Measurements from ENCODE around the gene NAALADL2. TPM values are rescaled to one million over a fixed set of nuclear protein-coding genes. Genes with fewer than 3 reads are reported as not detected.

The NAALADL2 gene
- total and polyA plus RNA-seq, 2 experiments from 2014 or later: 3.4 to 15.3 TPM

DNA sequence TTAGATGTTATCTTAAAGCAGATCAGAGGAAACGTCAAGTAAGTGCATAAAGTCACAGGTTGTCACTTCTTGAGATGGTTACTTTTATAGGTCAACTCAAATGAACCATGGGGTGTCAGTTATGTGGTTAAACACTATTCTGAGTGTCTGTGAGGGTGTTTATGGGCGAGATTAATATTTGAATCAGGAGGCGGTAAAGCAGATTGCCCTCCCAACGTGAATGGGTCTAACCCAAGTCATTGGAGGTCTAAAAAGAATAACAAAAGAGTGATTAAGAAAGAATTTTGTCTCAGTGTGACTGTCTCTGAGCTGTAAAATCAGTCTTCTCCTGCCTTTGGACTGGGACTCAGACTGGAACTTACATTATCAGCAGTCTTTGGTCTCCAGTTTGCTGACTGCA lies 977.5 kb downstream of the NAALADL2 start:
- Histone ChIP-seq H3K9me3 (ENCODE audit: low read depth) (no peaks in the 10 kb centered on the region), H3K4me1 (ENCODE audit: insufficient read depth) (no peaks in the 10 kb centered on the region), H3K9me2 (replicated peaks; ENCODE audit: insufficient read depth) (no peaks in the 10 kb centered on the region), H3K36me3 (replicated peaks; ENCODE audit: insufficient read depth, low read depth) (no peaks in the 10 kb centered on the region), H4K20me1 (ENCODE audit: insufficient read depth, poor library complexity, severe bottlenecking) (no peaks in the 10 kb centered on the region), H2AFZ (no peak overlapping the region), H3K4me2 (no peak overlapping the region), H3K27ac (no peak overlapping the region), H3K79me2 (no peaks in the 10 kb centered on the region), H3K27me3 (no peaks in the 10 kb centered on the region), H3K4me3 (no peak overlapping the region)
- TF ChIP-seq EZH2 (IDR thresholded peaks at IDR 0.05; ENCODE audit: borderline replicate concordance) (no peak), EZH2phosphoT487 (IDR thresholded peaks at IDR 0.05; ENCODE audit: low read depth, severe bottlenecking, unreplicated experiment) (no peak)
- TF ChIP-seq, protein P1, sequence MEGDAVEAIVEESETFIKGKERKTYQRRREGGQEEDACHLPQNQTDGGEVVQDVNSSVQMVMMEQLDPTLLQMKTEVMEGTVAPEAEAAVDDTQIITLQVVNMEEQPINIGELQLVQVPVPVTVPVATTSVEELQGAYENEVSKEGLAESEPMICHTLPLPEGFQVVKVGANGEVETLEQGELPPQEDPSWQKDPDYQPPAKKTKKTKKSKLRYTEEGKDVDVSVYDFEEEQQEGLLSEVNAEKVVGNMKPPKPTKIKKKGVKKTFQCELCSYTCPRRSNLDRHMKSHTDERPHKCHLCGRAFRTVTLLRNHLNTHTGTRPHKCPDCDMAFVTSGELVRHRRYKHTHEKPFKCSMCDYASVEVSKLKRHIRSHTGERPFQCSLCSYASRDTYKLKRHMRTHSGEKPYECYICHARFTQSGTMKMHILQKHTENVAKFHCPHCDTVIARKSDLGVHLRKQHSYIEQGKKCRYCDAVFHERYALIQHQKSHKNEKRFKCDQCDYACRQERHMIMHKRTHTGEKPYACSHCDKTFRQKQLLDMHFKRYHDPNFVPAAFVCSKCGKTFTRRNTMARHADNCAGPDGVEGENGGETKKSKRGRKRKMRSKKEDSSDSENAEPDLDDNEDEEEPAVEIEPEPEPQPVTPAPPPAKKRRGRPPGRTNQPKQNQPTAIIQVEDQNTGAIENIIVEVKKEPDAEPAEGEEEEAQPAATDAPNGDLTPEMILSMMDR (IDR thresholded peaks at IDR 0.05; ENCODE audit: poor library complexity): no peak
- DNase-seq (ENCODE audit: low spot score): no peak
- 68% methylated on average over 4 of the region's 4 CpGs for WGBS (ENCODE audit: low lambda C conversion rate, missing lambda C conversion rate)

DNA sequence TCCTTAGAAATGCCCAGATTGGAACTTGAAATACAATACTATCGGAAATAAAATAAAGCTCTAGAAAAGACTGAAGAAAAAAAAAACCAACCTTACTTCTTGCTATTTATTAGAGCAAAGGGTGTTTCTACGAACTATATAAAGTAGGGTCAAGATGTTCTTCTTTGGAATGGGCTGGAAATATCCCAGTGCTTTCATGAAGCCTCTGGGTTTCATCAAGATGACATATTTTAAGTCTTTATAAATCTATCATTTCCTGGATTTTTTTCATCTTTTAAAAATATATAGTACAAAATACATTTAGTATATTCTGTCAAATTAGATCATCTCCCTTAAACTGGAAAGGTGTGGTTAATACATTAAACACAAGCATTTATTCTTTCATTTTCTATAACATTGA lies 978.8 kb downstream of the NAALADL2 start:
- H3K27ac ChIP-seq: no peak overlapping the region
- TF ChIP-seq, protein P1 (IDR thresholded peaks at IDR 0.05; ENCODE audit: poor library complexity): no peak
- TF ChIP-seq EZH2phosphoT487 (IDR thresholded peaks at IDR 0.05; ENCODE audit: low read depth, severe bottlenecking, unreplicated experiment) (no peak), EZH2 (IDR thresholded peaks at IDR 0.05; ENCODE audit: borderline replicate concordance) (no peak)
- no peak overlapping the region for H3K4me2 ChIP-seq
- WGBS (ENCODE audit: low lambda C conversion rate, missing lambda C conversion rate): 85% methylated on average over 2 of the region's 2 CpGs
- no peaks in the 10 kb centered on the region for H3K9me2 ChIP-seq (replicated peaks; ENCODE audit: insufficient read depth)
- no peaks in the 10 kb centered on the region for H3K9me3 ChIP-seq (ENCODE audit: low read depth)
- no peak overlapping the region for H3K4me3 ChIP-seq
- DNase-seq (ENCODE audit: low spot score): no peak
- H3K36me3 ChIP-seq (replicated peaks; ENCODE audit: insufficient read depth, low read depth): no peaks in the 10 kb centered on the region
- H3K4me1 ChIP-seq (ENCODE audit: insufficient read depth): no peaks in the 10 kb centered on the region
- no peak overlapping the region for H2AFZ ChIP-seq
- H4K20me1 ChIP-seq (ENCODE audit: insufficient read depth, poor library complexity, severe bottlenecking): no peaks in the 10 kb centered on the region
- H3K79me2 ChIP-seq: no peaks in the 10 kb centered on the region
- no peaks in the 10 kb centered on the region for H3K27me3 ChIP-seq

DNA sequence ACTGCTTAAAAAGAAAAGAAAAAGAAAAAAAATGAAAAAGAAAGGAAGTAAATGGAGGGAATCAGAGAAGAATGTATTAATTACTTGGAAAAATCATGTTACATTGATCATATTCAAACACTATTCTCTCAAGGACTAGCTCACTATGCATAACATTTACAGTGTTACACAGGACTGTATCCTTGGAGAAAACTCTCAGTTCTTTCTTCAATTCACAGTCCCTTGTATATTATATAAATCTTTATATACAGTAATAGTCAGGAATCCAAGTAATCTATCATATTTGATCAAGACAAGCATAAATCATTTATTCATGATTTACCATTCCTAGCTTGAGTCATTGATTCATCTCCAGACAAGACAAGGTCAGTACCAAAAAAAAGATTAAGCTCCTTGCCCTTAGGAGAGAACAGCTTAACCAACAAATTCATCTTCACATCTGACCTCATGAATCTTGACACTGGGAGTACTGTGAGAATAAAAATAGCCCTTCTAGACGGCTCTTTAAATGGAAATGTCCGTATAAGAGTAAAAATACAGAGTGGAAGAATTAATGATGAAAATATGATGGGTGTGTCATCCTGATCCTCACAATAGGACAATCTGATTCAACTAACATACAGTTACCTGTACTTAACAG lies 980.4 kb downstream of the NAALADL2 start:
- H3K9me2 ChIP-seq (replicated peaks; ENCODE audit: insufficient read depth): no peaks in the 10 kb centered on the region
- WGBS (ENCODE audit: low lambda C conversion rate, missing lambda C conversion rate): 85% methylated on average over 2 of the region's 2 CpGs
- no peak overlapping the region for H3K4me3 ChIP-seq
- DNase-seq (ENCODE audit: low spot score): no peak
- H3K27ac ChIP-seq: no peak overlapping the region
- no peaks in the 10 kb centered on the region for H3K79me2 ChIP-seq
- H4K20me1 ChIP-seq (ENCODE audit: insufficient read depth, poor library complexity, severe bottlenecking): no peaks in the 10 kb centered on the region
- H3K4me2 ChIP-seq: no peak overlapping the region
- H3K9me3 ChIP-seq (ENCODE audit: low read depth): no peaks in the 10 kb centered on the region
- H3K36me3 ChIP-seq (replicated peaks; ENCODE audit: insufficient read depth, low read depth): no peaks in the 10 kb centered on the region
- H3K27me3 ChIP-seq: no peaks in the 10 kb centered on the region
- H3K4me1 ChIP-seq (ENCODE audit: insufficient read depth): no peaks in the 10 kb centered on the region
- no peak overlapping the region for H2AFZ ChIP-seq
- TF ChIP-seq, protein P1 (IDR thresholded peaks at IDR 0.05; ENCODE audit: poor library complexity): no peak
- TF ChIP-seq EZH2 (IDR thresholded peaks at IDR 0.05; ENCODE audit: borderline replicate concordance): no peak
- no peak for TF ChIP-seq EZH2phosphoT487 (IDR thresholded peaks at IDR 0.05; ENCODE audit: low read depth, severe bottlenecking, unreplicated experiment)

All from hepatocyte (in vitro differentiated cells).